Measurements from ENCODE around the gene ACADL. TPM values are rescaled to one million over a fixed set of nuclear protein-coding genes. Genes with fewer than 3 reads are reported as not detected.

ACADL gene
- total and polyA plus RNA-seq, 2 of the 13 experiments (the other 11 are each of a cell fraction or from before 2014, with no cell fraction given): not detected

- TF ChIP-seq ZBTB37 (CRISPR knock-in tag; IDR thresholded peaks at IDR 0.05) (no peak; the same call in 1 of the 2 replicates), NFKB2 (CRISPR knock-in tag; IDR thresholded peaks at IDR 0.05; ENCODE audit: borderline replicate concordance) (no peak; the same call in 1 of the 2 replicates), ZNF251 (CRISPR knock-in tag; IDR thresholded peaks at IDR 0.05) (no peak), SUZ12 (IDR thresholded peaks at IDR 0.05; ENCODE audit: low read depth, low read length) (no peak), TAF1 (CRISPR knock-in tag; IDR thresholded peaks at IDR 0.05) (peak; percentile 49; the same call in 1 of the 2 replicates), HIC2 (CRISPR knock-in tag; IDR thresholded peaks at IDR 0.05; ENCODE audit: low read depth) (0 out of 2 replicates have a peak, but pooled peaks have one; percentile 27), MTA1 (CRISPR knock-in tag; IDR thresholded peaks at IDR 0.05; ENCODE audit: borderline replicate concordance) (no peak), NR2F1 (CRISPR knock-in tag; IDR thresholded peaks at IDR 0.05) (no peak), ERF (CRISPR knock-in tag; IDR thresholded peaks at IDR 0.05) (peak; percentile 32; the same call in 1 of the 2 replicates), ZNF260 (CRISPR knock-in tag; IDR thresholded peaks at IDR 0.05; ENCODE audit: borderline replicate concordance, low read depth) (no peak), ZFX (CRISPR knock-in tag; IDR thresholded peaks at IDR 0.05; ENCODE audit: low read depth) (peak; percentile 41), ZNF432 (CRISPR knock-in tag; IDR thresholded peaks at IDR 0.05; ENCODE audit: borderline replicate concordance) (no peak)
- TF ChIP-seq, protein P1, sequence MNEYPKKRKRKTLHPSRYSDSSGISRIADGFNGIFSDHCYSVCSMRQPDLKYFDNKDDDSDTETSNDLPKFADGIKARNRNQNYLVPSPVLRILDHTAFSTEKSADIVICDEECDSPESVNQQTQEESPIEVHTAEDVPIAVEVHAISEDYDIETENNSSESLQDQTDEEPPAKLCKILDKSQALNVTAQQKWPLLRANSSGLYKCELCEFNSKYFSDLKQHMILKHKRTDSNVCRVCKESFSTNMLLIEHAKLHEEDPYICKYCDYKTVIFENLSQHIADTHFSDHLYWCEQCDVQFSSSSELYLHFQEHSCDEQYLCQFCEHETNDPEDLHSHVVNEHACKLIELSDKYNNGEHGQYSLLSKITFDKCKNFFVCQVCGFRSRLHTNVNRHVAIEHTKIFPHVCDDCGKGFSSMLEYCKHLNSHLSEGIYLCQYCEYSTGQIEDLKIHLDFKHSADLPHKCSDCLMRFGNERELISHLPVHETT (CRISPR knock-in tag; conservative IDR thresholded peaks at IDR 0.05): no peak
- TF ChIP-seq, protein P2, sequence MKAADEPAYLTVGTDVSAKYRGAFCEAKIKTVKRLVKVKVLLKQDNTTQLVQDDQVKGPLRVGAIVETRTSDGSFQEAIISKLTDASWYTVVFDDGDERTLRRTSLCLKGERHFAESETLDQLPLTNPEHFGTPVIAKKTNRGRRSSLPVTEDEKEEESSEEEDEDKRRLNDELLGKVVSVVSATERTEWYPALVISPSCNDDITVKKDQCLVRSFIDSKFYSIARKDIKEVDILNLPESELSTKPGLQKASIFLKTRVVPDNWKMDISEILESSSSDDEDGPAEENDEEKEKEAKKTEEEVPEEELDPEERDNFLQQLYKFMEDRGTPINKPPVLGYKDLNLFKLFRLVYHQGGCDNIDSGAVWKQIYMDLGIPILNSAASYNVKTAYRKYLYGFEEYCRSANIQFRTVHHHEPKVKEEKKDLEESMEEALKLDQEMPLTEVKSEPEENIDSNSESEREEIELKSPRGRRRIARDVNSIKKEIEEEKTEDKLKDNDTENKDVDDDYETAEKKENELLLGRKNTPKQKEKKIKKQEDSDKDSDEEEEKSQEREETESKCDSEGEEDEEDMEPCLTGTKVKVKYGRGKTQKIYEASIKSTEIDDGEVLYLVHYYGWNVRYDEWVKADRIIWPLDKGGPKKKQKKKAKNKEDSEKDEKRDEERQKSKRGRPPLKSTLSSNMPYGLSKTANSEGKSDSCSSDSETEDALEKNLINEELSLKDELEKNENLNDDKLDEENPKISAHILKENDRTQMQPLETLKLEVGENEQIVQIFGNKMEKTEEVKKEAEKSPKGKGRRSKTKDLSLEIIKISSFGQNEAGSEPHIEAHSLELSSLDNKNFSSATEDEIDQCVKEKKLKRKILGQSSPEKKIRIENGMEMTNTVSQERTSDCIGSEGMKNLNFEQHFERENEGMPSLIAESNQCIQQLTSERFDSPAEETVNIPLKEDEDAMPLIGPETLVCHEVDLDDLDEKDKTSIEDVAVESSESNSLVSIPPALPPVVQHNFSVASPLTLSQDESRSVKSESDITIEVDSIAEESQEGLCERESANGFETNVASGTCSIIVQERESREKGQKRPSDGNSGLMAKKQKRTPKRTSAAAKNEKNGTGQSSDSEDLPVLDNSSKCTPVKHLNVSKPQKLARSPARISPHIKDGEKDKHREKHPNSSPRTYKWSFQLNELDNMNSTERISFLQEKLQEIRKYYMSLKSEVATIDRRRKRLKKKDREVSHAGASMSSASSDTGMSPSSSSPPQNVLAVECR (CRISPR knock-in tag; IDR thresholded peaks at IDR 0.05; ENCODE audit: borderline replicate concordance): peak; percentile 43; the same call in 1 of the 2 replicates
- TF ChIP-seq, protein P3, sequence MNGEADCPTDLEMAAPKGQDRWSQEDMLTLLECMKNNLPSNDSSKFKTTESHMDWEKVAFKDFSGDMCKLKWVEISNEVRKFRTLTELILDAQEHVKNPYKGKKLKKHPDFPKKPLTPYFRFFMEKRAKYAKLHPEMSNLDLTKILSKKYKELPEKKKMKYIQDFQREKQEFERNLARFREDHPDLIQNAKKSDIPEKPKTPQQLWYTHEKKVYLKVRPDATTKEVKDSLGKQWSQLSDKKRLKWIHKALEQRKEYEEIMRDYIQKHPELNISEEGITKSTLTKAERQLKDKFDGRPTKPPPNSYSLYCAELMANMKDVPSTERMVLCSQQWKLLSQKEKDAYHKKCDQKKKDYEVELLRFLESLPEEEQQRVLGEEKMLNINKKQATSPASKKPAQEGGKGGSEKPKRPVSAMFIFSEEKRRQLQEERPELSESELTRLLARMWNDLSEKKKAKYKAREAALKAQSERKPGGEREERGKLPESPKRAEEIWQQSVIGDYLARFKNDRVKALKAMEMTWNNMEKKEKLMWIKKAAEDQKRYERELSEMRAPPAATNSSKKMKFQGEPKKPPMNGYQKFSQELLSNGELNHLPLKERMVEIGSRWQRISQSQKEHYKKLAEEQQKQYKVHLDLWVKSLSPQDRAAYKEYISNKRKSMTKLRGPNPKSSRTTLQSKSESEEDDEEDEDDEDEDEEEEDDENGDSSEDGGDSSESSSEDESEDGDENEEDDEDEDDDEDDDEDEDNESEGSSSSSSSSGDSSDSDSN (CRISPR knock-in tag; IDR thresholded peaks at IDR 0.05): no peak; the same call in none of the 2 replicates
Measured at GRCh38 chr2:210171309-210172218, 53.7 kb downstream of the ACADL start, which contains the start of gene KANSL1L (continued).

Data from HepG2 (cell line).